GM19452 (cell line): ENCODE data around the gene FARP2.

Experiments
- ATAC-seq: cut with Tn5 transposase; IDR thresholded peaks from one replicate; pipeline ENCODE4 v1.9.1; 2021; ENCODE audit not compliant: unreplicated experiment

Gene FARP2

DNA sequence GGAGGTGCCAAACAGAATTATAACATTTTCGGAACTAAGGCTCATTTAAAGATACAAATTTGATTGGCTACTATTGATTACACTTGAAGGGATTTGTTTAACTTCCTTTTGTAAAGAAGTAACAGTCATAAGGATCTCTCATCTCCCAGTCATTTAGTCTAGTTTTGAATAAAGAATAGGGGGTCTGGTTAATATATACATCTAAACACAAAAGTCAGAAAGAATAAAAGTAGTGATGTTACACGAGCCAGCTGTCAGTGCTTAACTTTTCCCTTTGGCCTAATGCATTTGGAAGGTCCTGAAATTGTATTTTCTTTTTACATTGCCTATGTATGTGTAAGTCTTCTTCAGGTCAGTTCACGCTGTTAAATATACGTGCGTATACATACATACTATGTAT is 32.3 kb upstream of the FARP2 start:
- no peak for ATAC-seq

DNA sequence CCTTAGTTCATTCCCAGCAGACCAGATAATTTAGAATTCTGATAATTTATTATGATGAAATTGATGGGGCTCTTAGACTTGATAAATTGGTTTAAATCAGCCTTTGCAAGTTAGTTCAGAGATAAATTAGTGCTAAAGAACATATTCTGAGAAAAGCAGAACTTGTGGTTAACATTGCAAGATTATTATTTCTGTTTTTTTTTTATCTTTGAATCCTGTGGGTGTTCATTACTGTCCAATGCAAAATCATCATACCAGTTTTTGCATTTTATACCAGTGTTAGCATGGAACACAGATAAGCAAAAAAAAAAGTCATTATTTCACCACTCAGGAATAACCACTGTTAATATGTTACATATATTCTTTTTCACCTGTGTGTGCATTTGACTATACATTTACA is 31.3 kb upstream of the FARP2 start:
- no peak for ATAC-seq

DNA sequence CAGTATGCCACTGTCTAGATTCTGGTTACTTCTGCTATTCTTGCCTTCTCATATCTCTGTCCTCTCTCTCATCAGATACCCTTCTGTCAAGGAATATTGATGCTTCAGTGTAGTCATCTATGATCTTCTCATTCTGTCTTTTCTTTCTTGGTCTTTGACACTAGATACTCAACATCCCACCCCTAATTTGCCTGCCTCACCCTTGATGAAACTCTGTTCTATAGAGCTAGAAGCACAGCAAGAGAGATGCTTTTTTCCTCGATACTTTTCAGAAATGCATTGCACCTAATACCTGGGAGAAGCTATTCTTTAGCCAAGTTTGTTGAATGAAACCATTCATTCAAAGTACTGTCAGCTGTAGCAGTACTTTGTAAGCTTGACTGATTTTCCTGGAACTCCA is 30.8 kb upstream of the FARP2 start:
- ATAC-seq, result no peak

DNA sequence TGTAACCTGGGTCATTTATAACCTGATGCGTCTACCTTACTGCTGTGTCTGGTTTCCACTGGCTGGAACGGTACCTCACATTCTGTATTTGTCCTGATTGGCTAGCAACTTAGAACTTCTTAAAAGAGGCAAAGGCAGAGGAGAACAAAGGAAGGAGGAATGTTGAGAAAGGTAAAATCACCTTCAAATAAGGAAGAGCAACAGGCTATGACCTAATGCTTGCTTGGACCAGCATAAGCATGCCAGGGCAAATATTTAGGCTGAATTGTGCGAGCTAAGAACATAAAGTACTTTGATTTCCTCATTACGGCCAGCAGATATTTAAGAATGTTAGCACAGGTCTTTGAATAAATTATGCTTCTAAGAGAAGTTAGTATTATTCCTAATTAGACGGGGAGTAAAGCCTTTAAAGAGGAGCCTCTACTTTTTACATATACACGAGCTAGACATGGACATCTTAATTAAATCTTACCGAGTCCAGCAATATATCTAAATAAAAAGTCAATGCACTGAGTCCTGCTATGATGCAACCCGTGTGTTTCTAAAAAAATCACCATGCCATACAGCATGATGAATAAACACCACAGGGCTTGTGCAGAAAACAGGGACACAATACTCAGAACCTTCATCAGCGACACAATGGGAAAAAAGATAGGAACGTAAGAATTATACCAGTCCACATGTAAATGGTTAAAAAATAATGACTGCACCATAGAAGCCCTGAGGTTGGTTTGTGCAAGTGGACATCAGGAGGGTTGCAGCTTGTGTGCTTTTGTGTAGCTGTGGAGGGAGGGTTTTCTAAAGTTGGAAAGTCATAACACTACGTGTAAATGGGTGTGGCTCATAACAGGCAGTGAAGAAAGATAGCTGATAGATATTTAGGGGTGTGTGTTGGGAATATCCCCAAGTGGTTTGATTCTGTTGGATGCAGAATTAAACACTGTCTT is 26.1 kb upstream of the FARP2 start:
- ATAC-seq, result no peak

- no peak for ATAC-seq
Observed at GRCh38 chr2:241330616-241330981, 25.5 kb upstream of the FARP2 start.

- no peak for ATAC-seq
Observed at GRCh38 chr2:241334813-241335212, 21.3 kb upstream of the FARP2 start.

- no peak for ATAC-seq
Observed at GRCh38 chr2:241339839-241340630, 16.1 kb upstream of the FARP2 start.

DNA sequence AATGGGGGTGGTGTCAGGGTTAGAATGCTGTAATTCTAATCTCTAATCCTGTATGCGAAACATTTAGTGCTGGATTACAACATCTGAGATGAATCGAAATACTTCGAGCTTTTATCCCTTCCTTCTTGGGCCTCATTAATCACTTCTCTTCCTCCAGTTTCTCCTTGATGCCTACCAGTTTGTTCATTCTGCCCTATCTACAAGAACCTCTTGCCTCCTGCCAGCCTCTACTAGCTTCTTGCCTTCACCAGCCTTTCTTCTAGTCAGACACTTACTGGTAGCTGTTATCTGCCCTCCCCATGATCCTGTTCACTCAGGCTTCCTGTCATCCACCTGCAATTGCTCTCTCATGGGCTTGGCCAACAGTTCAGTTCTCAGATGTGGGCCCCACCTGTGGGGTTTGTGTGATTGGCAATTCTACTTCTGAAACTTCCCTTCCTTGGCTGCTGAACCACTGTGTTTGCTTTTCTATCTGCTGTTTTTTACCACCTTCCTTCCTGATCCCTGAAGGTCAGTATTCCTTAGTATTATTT is 15.4 kb upstream of the FARP2 start:
- ATAC-seq, result no peak

GRCh38 chr2:241344925-241345651 is 11.0 kb upstream of the FARP2 start:
- no peak for ATAC-seq

- ATAC-seq, result no peak
Observed at GRCh38 chr2:241349941-241350340, 6.1 kb upstream of the FARP2 start.

GRCh38 chr2:241350530-241350877 is 5.6 kb upstream of the FARP2 start:
- ATAC-seq, result no peak

GRCh38 chr2:241350878-241351639 is 5.0 kb upstream of the FARP2 start:
- no peak for ATAC-seq

- no peak for ATAC-seq
Observed at GRCh38 chr2:241351640-241352031, 4.4 kb upstream of the FARP2 start.

DNA sequence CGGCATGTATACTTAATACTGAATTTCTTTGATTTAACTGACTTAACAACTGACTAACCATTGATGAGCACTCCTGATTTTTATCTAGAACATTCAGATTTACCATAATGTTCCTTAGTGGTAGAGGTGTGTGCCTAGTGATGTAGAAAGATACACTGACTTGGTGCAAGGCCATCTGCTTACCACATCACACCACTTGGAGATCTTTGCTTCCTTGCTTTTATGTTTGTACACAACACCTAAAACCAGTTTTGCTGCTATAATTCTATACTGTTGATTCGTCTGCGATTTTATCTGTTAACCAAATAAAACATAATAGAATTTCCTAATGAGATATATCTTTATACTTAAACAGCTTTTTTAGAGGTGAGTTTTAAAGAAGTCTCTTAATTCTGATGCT is 3.9 kb upstream of the FARP2 start:
- no peak for ATAC-seq

GRCh38 chr2:241354668-241355658 is 1.1 kb upstream of the FARP2 start:
- ATAC-seq, result no peak

DNA sequence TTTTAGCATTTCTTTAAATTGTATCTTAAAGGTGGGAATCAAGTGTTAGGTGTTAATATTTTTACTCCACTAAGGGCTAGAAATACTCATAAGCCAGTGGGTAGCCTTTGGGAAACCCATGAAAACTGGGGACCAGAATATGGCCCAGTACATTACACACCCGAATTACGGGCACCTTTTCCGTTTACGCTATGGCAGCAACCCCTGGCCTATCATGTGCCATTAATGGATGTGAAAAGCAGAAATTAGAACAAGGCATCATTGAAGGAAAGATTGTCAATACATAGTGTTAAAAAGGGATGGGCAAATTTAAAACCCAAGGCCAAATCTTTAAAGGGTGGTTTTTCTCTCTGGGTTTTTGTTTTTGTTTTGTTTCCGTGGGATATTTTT is 781 bp downstream of the FARP2 start:
- ATAC-seq, result no peak

DNA sequence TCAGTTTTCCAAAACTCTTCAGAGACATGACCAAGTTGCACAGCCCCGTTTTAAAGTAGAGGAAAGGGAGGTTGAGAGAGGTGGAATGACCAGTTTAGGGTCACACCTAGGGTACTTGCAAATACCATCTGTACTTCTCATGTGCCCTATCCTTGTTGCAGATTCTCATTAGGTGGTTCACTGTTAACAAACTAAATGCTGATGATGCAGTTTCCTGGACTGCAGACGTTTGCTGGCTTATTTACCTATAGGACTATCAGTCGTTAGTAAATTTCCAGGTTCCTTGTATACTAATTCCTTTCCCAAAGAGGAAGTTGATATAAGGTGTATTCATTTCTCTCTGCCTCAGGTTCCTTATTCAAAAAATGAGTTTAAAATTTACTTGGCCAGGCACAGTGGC is 1.4 kb downstream of the FARP2 start:
- ATAC-seq, result no peak

DNA sequence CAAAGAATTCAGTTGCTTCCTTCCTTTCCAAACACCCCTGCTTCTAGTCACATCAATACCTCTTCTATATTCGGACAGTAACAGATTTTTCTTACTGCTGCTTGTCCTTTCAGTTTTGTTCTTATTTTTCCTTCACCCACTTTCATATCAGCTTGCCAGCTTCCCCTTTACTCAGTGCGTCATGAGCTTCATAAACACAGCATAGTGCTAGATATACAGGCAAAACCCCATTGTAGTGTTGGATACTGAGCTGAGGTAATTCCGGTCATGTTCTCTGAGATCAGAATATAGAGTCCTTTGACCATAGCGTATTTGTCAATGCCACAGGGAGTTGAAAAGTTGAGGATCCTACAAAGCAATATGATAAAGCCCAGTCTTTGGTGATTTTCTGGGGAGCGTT is 2.4 kb downstream of the FARP2 start:
- ATAC-seq, result no peak

GRCh38 chr2:241359481-241360045 is 3.5 kb downstream of the FARP2 start:
- ATAC-seq, result no peak
